K562 (cell line): Measurements from ENCODE around the gene WDR90. TPM values are rescaled to one million over a fixed set of nuclear protein-coding genes. Genes with fewer than 3 reads are reported as not detected.

ENCODE experiments used
- KDM5B ChIP-seq: fragments of 200-600 bp; sonication (generic); IDR thresholded peaks from 2 replicates; pipeline ENCODE4 v1.6.1; 2012; ENCODE audit warnings: low read depth, mild to moderate bottlenecking, moderate library complexity, low read length, control low read depth, inconsistent platforms; ENCODE audit not compliant: insufficient replicate concordance
- MTA1 ChIP-seq: fragments of 450-650 bp; IDR thresholded peaks from 2 replicates; pipeline ENCODE4 v1.6.1; 2017; ENCODE audit warnings: borderline replicate concordance
- NELFE ChIP-seq: IDR thresholded peaks from 2 replicates; pipeline ENCODE4 v1.6.1; 2011; ENCODE audit warnings: mild to moderate bottlenecking; ENCODE audit not compliant: insufficient read depth, insufficient read length
- NR2C2 ChIP-seq, 2 experiments: fragments of 200-800 bp in 1 of 2; sonication (Bioruptor generic) in 1 of 2; sonication (generic) in 1 of 2; formaldehyde crosslinking in 1 of 2; IDR thresholded peaks; 2 replicates each; pipeline versions ENCODE4 v1.6.1 to v1.8.0; 2016 to 2022; ENCODE audit warnings: mild to moderate bottlenecking in 1 of 2, missing compliant biosample characterization in 1 of 2, missing genetic modification characterization in 1 of 2, missing genetic modification reagents in 1 of 2
- PML ChIP-seq: IDR thresholded peaks from 2 replicates; pipeline ENCODE4 v1.6.1; 2012; ENCODE audit warnings: low read length, inconsistent platforms
- RFX5 ChIP-seq: IDR thresholded peaks from 2 replicates; pipeline ENCODE4 v1.6.1; 2011; ENCODE audit warnings: low read depth, mild to moderate bottlenecking, improper control_type of control experiment, low read length
- SRSF1 ChIP-seq: fragments of 200-400 bp; formaldehyde crosslinking; IDR thresholded peaks from 2 replicates; pipeline ENCODE4 v1.6.1; 2017; ENCODE audit warnings: mild to moderate bottlenecking, low read depth, low read length, moderate library complexity
- XRCC3 ChIP-seq: fragments of 450-650 bp; IDR thresholded peaks from 2 replicates; pipeline ENCODE4 v1.6.1; 2017; ENCODE audit warnings: mild to moderate bottlenecking, moderate library complexity
- ZFP30 ChIP-seq: fragments of 250-450 bp; sonication (Bioruptor Pico); IDR thresholded peaks from 2 replicates; pipeline ENCODE4 v1.8.0; 2022; ENCODE audit warnings: moderate library complexity, mild to moderate bottlenecking, inconsistent platforms, borderline replicate concordance
- ZNF316 ChIP-seq: fragments of 450-650 bp; IDR thresholded peaks from 2 replicates; pipeline ENCODE4 v1.6.1; 2016
- ZNF512 ChIP-seq: IDR thresholded peaks from 2 replicates; pipeline ENCODE4 v1.6.1; 2016; ENCODE audit warnings: missing genetic modification characterization, missing compliant biosample characterization
- ZNF639 ChIP-seq, 2 experiments: fragments of 200-800 bp in 1 of 2; sonication (Bioruptor generic) in 1 of 2; sonication (generic) in 1 of 2; formaldehyde crosslinking in 1 of 2; IDR thresholded peaks in 1 of 2; conservative IDR thresholded peaks in 1 of 2; 2 replicates each; pipeline versions ENCODE4 v1.5.0 to v1.6.1; 2016 to 2020; ENCODE audit warnings: missing compliant biosample characterization in 1 of 2, missing genetic modification characterization in 1 of 2, missing genetic modification reagents in 1 of 2
- polyA plus RNA-seq, 8 experiments: library from polyadenylated mRNA; depleted of rRNA in 4 of 8; stranded (reverse) in 5 of 8; unstranded in 3 of 8; fragments of >200 nt; fragmentation: Nextera tagmentation in 2 of 8; fragmentation: Illumina TruSeq in 1 of 8; extraction: Ambion mirVana in 2 of 8; extraction: Trizol in 1 of 8; gene quantifications; 2 replicates each; pipeline versions ENCODE4 v1.2.1 to v1.2.3, GENCODE V29; 2011 to 2014; ENCODE audit warnings: inconsistent platforms in 1 of 8, missing spikeins in 1 of 8
- total RNA-seq, 7 experiments: library from RNA; depleted of rRNA in 6 of 7; stranded (reverse); fragments of >200 nt in 6 of 7; fragmentation: Illumina TruSeq in 2 of 7; extraction: Trizol in 2 of 7; gene quantifications; 2 replicates each; pipeline versions ENCODE4 v1.2.1 to v1.2.3, GENCODE V29; 2011 to 2021; ENCODE audit warnings: low replicate concordance in 1 of 7
- TF ChIP-seq, protein P1 (sequence below): sonication (generic); formaldehyde crosslinking; IDR thresholded peaks from 2 replicates; pipeline ENCODE4 v1.8.0; 2022; ENCODE audit warnings: missing genetic modification reagents, mild to moderate bottlenecking, borderline replicate concordance
- TF ChIP-seq, protein P2 (sequence below): IDR thresholded peaks from 2 replicates; pipeline ENCODE4 v1.6.1; 2012; ENCODE audit warnings: low read depth, low read length, improper control_type of control experiment, borderline replicate concordance
- TF ChIP-seq, protein P3 (sequence below): fragments of 250-450 bp; sonication (Bioruptor Pico); IDR thresholded peaks from 2 replicates; pipeline ENCODE4 v1.4.0; 2020; ENCODE audit warnings: mild to moderate bottlenecking, moderate library complexity

Gene WDR90
- total and polyA plus RNA-seq, 9 of the 15 experiments (the other 6 are each of a cell fraction or from before 2014, with no cell fraction given), result 0.44 to 12.6 (median 3.3) TPM

- TF ChIP-seq ZNF512 (no peak), KDM5B (no peak), SRSF1 (no peak), NELFE (no peak), ZNF639 (CRISPR knock-in tag; conservative IDR thresholded peaks at IDR 0.05 in 1 of 2, IDR thresholded peaks at IDR 0.05 in 1 of 2) (no peak), XRCC3 (no peak), PML (no peak), NR2C2 (CRISPR knock-in tag; IDR thresholded peaks at IDR 0.05) (peak; percentile 83; the same call in 1 of the 2 replicates), NR2C2 (tag; IDR thresholded peaks at IDR 0.05) (peak; percentile 57; the same call in 1 of the 2 replicates), ZFP30 (CRISPR knock-in tag) (no peak), ZNF316 (peak; percentile 5; the same call in 1 of the 2 replicates), RFX5 (no peak), MTA1 (0 out of 2 replicates have a peak, but pooled peaks have one; percentile 17)
- TF ChIP-seq, protein P1, sequence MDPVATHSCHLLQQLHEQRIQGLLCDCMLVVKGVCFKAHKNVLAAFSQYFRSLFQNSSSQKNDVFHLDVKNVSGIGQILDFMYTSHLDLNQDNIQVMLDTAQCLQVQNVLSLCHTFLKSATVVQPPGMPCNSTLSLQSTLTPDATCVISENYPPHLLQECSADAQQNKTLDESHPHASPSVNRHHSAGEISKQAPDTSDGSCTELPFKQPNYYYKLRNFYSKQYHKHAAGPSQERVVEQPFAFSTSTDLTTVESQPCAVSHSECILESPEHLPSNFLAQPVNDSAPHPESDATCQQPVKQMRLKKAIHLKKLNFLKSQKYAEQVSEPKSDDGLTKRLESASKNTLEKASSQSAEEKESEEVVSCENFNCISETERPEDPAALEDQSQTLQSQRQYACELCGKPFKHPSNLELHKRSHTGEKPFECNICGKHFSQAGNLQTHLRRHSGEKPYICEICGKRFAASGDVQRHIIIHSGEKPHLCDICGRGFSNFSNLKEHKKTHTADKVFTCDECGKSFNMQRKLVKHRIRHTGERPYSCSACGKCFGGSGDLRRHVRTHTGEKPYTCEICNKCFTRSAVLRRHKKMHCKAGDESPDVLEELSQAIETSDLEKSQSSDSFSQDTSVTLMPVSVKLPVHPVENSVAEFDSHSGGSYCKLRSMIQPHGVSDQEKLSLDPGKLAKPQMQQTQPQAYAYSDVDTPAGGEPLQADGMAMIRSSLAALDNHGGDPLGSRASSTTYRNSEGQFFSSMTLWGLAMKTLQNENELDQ, result no peak
- TF ChIP-seq, protein P2, sequence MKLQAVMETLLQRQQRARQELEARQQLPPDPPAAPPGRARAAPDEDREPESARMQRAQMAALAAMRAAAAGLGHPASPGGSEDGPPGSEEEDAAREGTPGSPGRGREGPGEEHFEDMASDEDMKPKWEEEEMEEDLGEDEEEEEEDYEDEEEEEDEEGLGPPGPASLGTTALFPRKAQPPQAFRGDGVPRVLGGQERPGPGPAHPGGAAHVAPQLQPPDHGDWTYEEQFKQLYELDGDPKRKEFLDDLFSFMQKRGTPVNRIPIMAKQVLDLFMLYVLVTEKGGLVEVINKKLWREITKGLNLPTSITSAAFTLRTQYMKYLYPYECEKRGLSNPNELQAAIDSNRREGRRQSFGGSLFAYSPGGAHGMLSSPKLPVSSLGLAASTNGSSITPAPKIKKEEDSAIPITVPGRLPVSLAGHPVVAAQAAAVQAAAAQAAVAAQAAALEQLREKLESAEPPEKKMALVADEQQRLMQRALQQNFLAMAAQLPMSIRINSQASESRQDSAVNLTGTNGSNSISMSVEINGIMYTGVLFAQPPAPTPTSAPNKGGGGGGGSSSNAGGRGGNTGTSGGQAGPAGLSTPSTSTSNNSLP, result no peak
- TF ChIP-seq, protein P3, sequence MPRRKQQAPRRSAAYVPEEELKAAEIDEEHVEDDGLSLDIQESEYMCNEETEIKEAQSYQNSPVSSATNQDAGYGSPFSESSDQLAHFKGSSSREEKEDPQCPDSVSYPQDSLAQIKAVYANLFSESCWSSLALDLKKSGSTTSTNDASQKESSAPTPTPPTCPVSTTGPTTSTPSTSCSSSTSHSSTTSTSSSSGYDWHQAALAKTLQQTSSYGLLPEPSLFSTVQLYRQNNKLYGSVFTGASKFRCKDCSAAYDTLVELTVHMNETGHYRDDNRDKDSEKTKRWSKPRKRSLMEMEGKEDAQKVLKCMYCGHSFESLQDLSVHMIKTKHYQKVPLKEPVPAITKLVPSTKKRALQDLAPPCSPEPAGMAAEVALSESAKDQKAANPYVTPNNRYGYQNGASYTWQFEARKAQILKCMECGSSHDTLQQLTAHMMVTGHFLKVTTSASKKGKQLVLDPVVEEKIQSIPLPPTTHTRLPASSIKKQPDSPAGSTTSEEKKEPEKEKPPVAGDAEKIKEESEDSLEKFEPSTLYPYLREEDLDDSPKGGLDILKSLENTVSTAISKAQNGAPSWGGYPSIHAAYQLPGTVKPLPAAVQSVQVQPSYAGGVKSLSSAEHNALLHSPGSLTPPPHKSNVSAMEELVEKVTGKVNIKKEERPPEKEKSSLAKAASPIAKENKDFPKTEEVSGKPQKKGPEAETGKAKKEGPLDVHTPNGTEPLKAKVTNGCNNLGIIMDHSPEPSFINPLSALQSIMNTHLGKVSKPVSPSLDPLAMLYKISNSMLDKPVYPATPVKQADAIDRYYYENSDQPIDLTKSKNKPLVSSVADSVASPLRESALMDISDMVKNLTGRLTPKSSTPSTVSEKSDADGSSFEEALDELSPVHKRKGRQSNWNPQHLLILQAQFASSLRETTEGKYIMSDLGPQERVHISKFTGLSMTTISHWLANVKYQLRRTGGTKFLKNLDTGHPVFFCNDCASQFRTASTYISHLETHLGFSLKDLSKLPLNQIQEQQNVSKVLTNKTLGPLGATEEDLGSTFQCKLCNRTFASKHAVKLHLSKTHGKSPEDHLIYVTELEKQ (CRISPR knock-in tag), result no peak
Measured at GRCh38 chr16:695355-696089, 46.4 kb downstream of the WDR90 start (continued).
